Loucy (cell line): Measurements from ENCODE around the gene POU3F1.
"Not testable (repeated sequence)": the region's sequence is repeated elsewhere in the genome, so short reads cannot be mapped to it uniquely, and the experiment has no call there.

ENCODE experiments used
- EZH2phosphoT487 ChIP-seq: fragments of 200-600 bp; IDR thresholded peaks from 2 replicates; pipeline ENCODE4 v1.6.1; 2018; ENCODE audit warnings: antibody characterized with exemption, mild to moderate bottlenecking, moderate library complexity, borderline replicate concordance
- TF ChIP-seq, protein P1 (sequence below): fragments of 200-600 bp; sonication (generic); conservative IDR thresholded peaks from 2 replicates; pipeline ENCODE4 v1.5.1; 2014; ENCODE audit warnings: mild to moderate bottlenecking, antibody characterized with exemption, low read length

GRCh38 chr1:38032992-38033391 is 13.6 kb downstream of the POU3F1 start:
- TF ChIP-seq, protein P1, sequence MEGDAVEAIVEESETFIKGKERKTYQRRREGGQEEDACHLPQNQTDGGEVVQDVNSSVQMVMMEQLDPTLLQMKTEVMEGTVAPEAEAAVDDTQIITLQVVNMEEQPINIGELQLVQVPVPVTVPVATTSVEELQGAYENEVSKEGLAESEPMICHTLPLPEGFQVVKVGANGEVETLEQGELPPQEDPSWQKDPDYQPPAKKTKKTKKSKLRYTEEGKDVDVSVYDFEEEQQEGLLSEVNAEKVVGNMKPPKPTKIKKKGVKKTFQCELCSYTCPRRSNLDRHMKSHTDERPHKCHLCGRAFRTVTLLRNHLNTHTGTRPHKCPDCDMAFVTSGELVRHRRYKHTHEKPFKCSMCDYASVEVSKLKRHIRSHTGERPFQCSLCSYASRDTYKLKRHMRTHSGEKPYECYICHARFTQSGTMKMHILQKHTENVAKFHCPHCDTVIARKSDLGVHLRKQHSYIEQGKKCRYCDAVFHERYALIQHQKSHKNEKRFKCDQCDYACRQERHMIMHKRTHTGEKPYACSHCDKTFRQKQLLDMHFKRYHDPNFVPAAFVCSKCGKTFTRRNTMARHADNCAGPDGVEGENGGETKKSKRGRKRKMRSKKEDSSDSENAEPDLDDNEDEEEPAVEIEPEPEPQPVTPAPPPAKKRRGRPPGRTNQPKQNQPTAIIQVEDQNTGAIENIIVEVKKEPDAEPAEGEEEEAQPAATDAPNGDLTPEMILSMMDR = not testable (repeated sequence)
- not testable (repeated sequence) for TF ChIP-seq EZH2phosphoT487
